ENCODE measurements around the gene ARID5B.

The ARID5B gene

GRCh38 chr10:61871487-61871886, 30.0 kb upstream of the ARID5B start:
- Mint-ChIP-seq H3K4me1 (peaks cover 3% of the 10 kb centered on the region), H3K27me3 (no peaks in the 10 kb centered on the region), H3K9me3 (no peaks in the 10 kb centered on the region), H3K36me3 (no peaks in the 10 kb centered on the region), H3K27ac (no peak overlapping the region), H3K4me3 (no peak overlapping the region)
- DNase-seq (ENCODE audit: low spot score in 2 of 2): no peak
- no peak for ATAC-seq (ENCODE audit: low read depth)

GRCh38 chr10:61877887-61878739, 23.4 kb upstream of the ARID5B start:
- ATAC-seq (ENCODE audit: low read depth): no peak
- Mint-ChIP-seq H3K4me1 (peaks cover 2% of the 10 kb centered on the region), H3K27ac (no peak overlapping the region), H3K27me3 (no peaks in the 10 kb centered on the region), H3K9me3 (no peaks in the 10 kb centered on the region), H3K36me3 (no peaks in the 10 kb centered on the region), H3K4me3 (no peak overlapping the region)
- DNase-seq (ENCODE audit: low spot score in 2 of 2): no peak

- H3K36me3 Mint-ChIP-seq: no peaks in the 10 kb centered on the region
- no peaks in the 10 kb centered on the region for H3K27me3 Mint-ChIP-seq
- H3K9me3 Mint-ChIP-seq: no peaks in the 10 kb centered on the region
- H3K4me1 Mint-ChIP-seq: peaks cover 6% of the 10 kb centered on the region
- DNase-seq (ENCODE audit: low spot score in 2 of 2): no peak
- no peak overlapping the region for H3K27ac Mint-ChIP-seq
- H3K4me3 Mint-ChIP-seq: no peak overlapping the region
- ATAC-seq (ENCODE audit: low read depth): no peak
Observed at GRCh38 chr10:61878740-61879068, 22.8 kb upstream of the ARID5B start.

- DNase-seq (ENCODE audit: low spot score in 2 of 2) (no peak), ATAC-seq (ENCODE audit: low read depth) (no peak)
- peaks cover 1% of the 10 kb centered on the region for H3K27me3 Mint-ChIP-seq
- H3K4me1 Mint-ChIP-seq: peaks cover 8% of the 10 kb centered on the region
- no peak overlapping the region for H3K4me3 Mint-ChIP-seq
- no peaks in the 10 kb centered on the region for H3K9me3 Mint-ChIP-seq
- no peaks in the 10 kb centered on the region for H3K36me3 Mint-ChIP-seq
- no peak overlapping the region for H3K27ac Mint-ChIP-seq
Observed at GRCh38 chr10:61882621-61883370, 18.7 kb upstream of the ARID5B start.

GRCh38 chr10:61883371-61884025, 18.0 kb upstream of the ARID5B start:
- Mint-ChIP-seq H3K4me3 (no peak overlapping the region), H3K9me3 (no peaks in the 10 kb centered on the region), H3K36me3 (no peaks in the 10 kb centered on the region), H3K27me3 (peaks cover 1% of the 10 kb centered on the region), H3K27ac (no peak overlapping the region), H3K4me1 (peaks cover 8% of the 10 kb centered on the region)
- peak; percentile 32 for ATAC-seq (ENCODE audit: low read depth)
- no peak for DNase-seq (ENCODE audit: low spot score in 2 of 2)

GRCh38 chr10:61887772-61888171, 13.7 kb upstream of the ARID5B start:
- H3K36me3 Mint-ChIP-seq: no peaks in the 10 kb centered on the region
- ATAC-seq (ENCODE audit: low read depth) (no peak), DNase-seq (ENCODE audit: low spot score in 2 of 2) (no peak)

GRCh38 chr10:61888744-61889143, 12.8 kb upstream of the ARID5B start:
- H3K27me3 Mint-ChIP-seq: peaks cover 1% of the 10 kb centered on the region
- H3K9me3 Mint-ChIP-seq: no peaks in the 10 kb centered on the region
- H3K36me3 Mint-ChIP-seq: no peaks in the 10 kb centered on the region
- no peak overlapping the region for H3K27ac Mint-ChIP-seq
- H3K4me1 Mint-ChIP-seq: peaks cover 2% of the 10 kb centered on the region
- no peak overlapping the region for H3K4me3 Mint-ChIP-seq
- DNase-seq (ENCODE audit: low spot score in 2 of 2) (no peak), ATAC-seq (ENCODE audit: low read depth) (no peak)

More at GRCh38 chr10:61887772-61888171, 13.7 kb upstream of the ARID5B start:
- no peak overlapping the region for H3K27ac Mint-ChIP-seq
- peaks cover 6% of the 10 kb centered on the region for H3K4me1 Mint-ChIP-seq
- H3K27me3 Mint-ChIP-seq: peaks cover 1% of the 10 kb centered on the region
- no peak overlapping the region for H3K4me3 Mint-ChIP-seq
- H3K9me3 Mint-ChIP-seq: no peaks in the 10 kb centered on the region

- Mint-ChIP-seq H3K27ac (no peak overlapping the region), H3K4me1 (no peaks in the 10 kb centered on the region), H3K4me3 (no peak overlapping the region), H3K27me3 (no peaks in the 10 kb centered on the region), H3K36me3 (no peaks in the 10 kb centered on the region), H3K9me3 (no peaks in the 10 kb centered on the region)
- ATAC-seq (ENCODE audit: low read depth) (no peak), DNase-seq (ENCODE audit: low spot score in 2 of 2) (no peak)
Observed at GRCh38 chr10:61890430-61890829, 11.1 kb upstream of the ARID5B start.

GRCh38 chr10:61890881-61891409, 10.6 kb upstream of the ARID5B start:
- H3K9me3 Mint-ChIP-seq: no peaks in the 10 kb centered on the region
- no peaks in the 10 kb centered on the region for H3K36me3 Mint-ChIP-seq
- no peaks in the 10 kb centered on the region for H3K27me3 Mint-ChIP-seq
- ATAC-seq (ENCODE audit: low read depth): no peak
- no peaks in the 10 kb centered on the region for H3K4me1 Mint-ChIP-seq
- no peak overlapping the region for H3K27ac Mint-ChIP-seq
- no peak overlapping the region for H3K4me3 Mint-ChIP-seq
- no peak for DNase-seq (ENCODE audit: low spot score in 2 of 2)

- DNase-seq (ENCODE audit: low spot score in 2 of 2) (no peak), ATAC-seq (ENCODE audit: low read depth) (no peak)
- Mint-ChIP-seq H3K36me3 (no peaks in the 10 kb centered on the region), H3K27ac (no peak overlapping the region), H3K4me3 (no peak overlapping the region), H3K4me1 (peaks cover 3% of the 10 kb centered on the region), H3K27me3 (no peaks in the 10 kb centered on the region), H3K9me3 (no peaks in the 10 kb centered on the region)
Observed at GRCh38 chr10:61891906-61892585, 9.5 kb upstream of the ARID5B start.

- Mint-ChIP-seq H3K4me3 (no peak overlapping the region), H3K9me3 (no peaks in the 10 kb centered on the region), H3K4me1 (peaks cover 8% of the 10 kb centered on the region), H3K27ac (no peak overlapping the region), H3K27me3 (no peaks in the 10 kb centered on the region), H3K36me3 (no peaks in the 10 kb centered on the region)
- ATAC-seq (ENCODE audit: low read depth): no peak
- DNase-seq (ENCODE audit: low spot score in 2 of 2): no peak
Observed at GRCh38 chr10:61892961-61893360, 8.5 kb upstream of the ARID5B start.

GRCh38 chr10:61894133-61894532, 7.4 kb upstream of the ARID5B start:
- ATAC-seq (ENCODE audit: low read depth) (no peak), DNase-seq (ENCODE audit: low spot score in 2 of 2) (no peak)
- Mint-ChIP-seq H3K27ac (no peak overlapping the region), H3K9me3 (no peaks in the 10 kb centered on the region), H3K27me3 (no peaks in the 10 kb centered on the region), H3K4me1 (peaks cover 16% of the 10 kb centered on the region), H3K4me3 (no peak overlapping the region), H3K36me3 (no peaks in the 10 kb centered on the region)

- no peak overlapping the region for H3K27ac Mint-ChIP-seq
- H3K9me3 Mint-ChIP-seq: no peaks in the 10 kb centered on the region
- ATAC-seq (ENCODE audit: low read depth) (no peak), DNase-seq (ENCODE audit: low spot score in 2 of 2) (no peak)
- H3K27me3 Mint-ChIP-seq: no peaks in the 10 kb centered on the region
- H3K4me3 Mint-ChIP-seq: no peak overlapping the region
- no peaks in the 10 kb centered on the region for H3K36me3 Mint-ChIP-seq
- H3K4me1 Mint-ChIP-seq: peaks cover 19% of the 10 kb centered on the region
Observed at GRCh38 chr10:61895898-61896600, 5.5 kb upstream of the ARID5B start.

Measured in memory B cell (primary cell).